Astrocyte of the spinal cord (primary cell): ENCODE measurements around the gene EPM2A.

Source experiments
- DNase-seq: peaks from one replicate; pipeline ENCODE4 v3.0.0; 2011; ENCODE audit warnings: low read depth, low spot score
- H3K4me3 ChIP-seq: 2 replicates; pipeline ENCODE4 v1.5.1; 2011; ENCODE audit warnings: low read depth, mild to moderate bottlenecking, low read length, moderate library complexity
- in situ Hi-C: cut with HindIII; loops from 2 replicates; pipeline ENCODE4 v1.10.0; 2017; ENCODE audit warnings: low sequenced_read_pairs
- TF ChIP-seq, protein P1 (sequence below): IDR thresholded peaks from 2 replicates; pipeline ENCODE4 v1.5.1; 2012; ENCODE audit warnings: low read depth, mild to moderate bottlenecking, low read length, inconsistent platforms

EPM2A gene

DNA sequence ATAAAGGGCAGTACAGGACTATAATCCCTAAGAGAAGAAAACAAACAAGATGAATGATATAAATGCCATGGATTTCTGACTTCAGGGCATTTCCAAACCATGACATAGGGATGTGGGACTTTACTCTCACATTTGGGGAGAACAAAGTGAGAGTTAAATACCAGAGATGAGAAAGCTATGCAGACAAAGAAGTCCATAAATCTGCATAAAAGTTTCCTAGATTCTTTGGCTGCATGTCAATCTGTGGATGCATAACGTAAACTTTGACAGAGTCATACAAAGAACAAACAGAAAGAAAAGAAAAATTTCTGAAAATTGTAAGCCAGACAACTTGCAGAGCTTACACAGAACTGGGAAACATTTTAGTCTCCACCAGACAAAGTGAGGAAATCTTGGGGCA is 11.7 kb downstream of the EPM2A start:
- no peak for DNase-seq
- TF ChIP-seq, protein P1, sequence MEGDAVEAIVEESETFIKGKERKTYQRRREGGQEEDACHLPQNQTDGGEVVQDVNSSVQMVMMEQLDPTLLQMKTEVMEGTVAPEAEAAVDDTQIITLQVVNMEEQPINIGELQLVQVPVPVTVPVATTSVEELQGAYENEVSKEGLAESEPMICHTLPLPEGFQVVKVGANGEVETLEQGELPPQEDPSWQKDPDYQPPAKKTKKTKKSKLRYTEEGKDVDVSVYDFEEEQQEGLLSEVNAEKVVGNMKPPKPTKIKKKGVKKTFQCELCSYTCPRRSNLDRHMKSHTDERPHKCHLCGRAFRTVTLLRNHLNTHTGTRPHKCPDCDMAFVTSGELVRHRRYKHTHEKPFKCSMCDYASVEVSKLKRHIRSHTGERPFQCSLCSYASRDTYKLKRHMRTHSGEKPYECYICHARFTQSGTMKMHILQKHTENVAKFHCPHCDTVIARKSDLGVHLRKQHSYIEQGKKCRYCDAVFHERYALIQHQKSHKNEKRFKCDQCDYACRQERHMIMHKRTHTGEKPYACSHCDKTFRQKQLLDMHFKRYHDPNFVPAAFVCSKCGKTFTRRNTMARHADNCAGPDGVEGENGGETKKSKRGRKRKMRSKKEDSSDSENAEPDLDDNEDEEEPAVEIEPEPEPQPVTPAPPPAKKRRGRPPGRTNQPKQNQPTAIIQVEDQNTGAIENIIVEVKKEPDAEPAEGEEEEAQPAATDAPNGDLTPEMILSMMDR: no peak
- in situ Hi-C loops: no loop called here
- no peak overlapping the region for H3K4me3 ChIP-seq

DNA sequence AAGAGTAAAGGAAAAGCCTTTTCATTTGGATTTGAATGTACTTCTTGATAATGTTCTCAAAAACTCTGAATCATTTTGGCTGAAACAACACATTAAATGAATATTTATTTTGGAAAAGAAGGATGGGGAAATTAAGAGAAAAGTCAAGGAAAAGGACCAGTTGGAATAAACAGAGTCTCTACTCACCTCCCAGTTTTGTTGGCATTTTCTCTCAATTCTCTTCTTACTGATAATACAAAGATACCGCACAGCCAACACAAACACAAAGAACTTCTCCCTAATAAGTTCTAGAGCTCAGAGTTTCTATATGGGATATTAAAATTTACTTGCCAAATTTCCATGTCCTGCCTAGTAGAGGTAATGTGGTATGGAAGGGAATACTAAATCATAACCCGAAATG is 13.1 kb downstream of the EPM2A start:
- in situ Hi-C loops: no loop called here
- TF ChIP-seq, protein P1: no peak
- no peak overlapping the region for H3K4me3 ChIP-seq
- no peak for DNase-seq

GRCh38 chr6:145721144-145721543 is 14.2 kb downstream of the EPM2A start:
- no peak overlapping the region for H3K4me3 ChIP-seq
- no peak for DNase-seq
- TF ChIP-seq, protein P1: no peak
- in situ Hi-C loops: no loop called here

GRCh38 chr6:145715426-145715825 is 19.9 kb downstream of the EPM2A start:
- TF ChIP-seq, protein P1: no peak
- no peak overlapping the region for H3K4me3 ChIP-seq
- DNase-seq: no peak
- in situ Hi-C loops: no loop called here

DNA sequence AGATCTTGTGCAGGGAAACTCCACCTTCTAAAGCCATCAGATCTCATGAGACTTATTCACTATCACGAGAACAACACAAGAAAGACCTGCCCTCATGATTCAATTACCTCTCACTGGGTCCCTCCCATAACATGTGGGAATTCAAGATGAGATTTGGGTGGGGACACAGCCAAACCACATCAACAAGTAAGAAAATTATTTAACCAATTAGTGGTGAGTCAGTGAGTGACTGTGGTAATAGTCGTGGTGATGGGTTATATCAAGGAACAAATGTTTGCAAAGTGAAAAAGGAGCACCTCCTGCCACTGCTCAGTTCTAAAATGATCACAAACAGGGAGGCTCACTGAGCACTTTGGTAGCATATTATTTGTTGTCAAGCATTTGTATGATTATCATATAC is 20.6 kb downstream of the EPM2A start:
- in situ Hi-C loops: no loop called here
- no peak for DNase-seq
- H3K4me3 ChIP-seq: no peak overlapping the region
- TF ChIP-seq, protein P1: no peak

DNA sequence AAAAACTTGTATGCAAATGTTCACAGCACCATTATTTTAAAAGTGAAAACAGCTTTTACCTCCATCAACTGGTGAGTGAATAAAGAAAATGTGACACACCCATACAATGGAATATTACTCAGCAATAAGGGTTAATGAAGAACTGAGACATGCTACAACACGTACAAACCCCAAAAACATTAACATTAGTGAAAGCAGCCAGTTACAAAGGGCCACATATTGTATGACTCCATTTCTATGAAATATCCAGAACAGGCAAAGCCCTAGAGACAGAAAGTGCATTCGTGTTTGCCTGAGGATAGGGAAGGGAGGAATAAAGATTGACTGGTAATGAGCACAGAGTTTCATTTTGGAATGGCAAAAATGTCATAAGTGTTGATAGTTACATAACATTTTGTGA is 21.5 kb downstream of the EPM2A start:
- TF ChIP-seq, protein P1: no peak

DNA sequence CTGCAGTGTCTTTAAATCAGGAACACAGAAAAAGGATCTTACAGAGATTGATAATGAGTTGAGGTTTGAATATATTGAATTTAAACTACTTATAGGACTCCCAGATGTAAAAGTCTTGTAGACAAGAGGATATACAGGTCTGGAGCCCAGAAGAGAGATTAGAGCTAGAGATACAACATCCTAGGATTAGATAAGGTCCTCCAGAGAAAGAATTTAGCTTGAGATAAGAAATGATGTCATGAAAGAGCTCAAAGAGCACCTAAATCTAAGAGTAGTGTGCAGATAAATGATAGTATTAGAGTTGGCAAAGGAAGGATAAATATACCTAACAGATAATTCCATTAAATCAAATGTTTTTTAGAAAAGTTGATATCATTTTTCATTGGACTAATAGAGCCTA is 23.9 kb downstream of the EPM2A start:
- TF ChIP-seq, protein P1: no peak
- H3K4me3 ChIP-seq: no peak overlapping the region
- in situ Hi-C loops: no loop called here
- no peak for DNase-seq

More for the DNA sequence above, 21.5 kb downstream of the EPM2A start:
- no peak overlapping the region for H3K4me3 ChIP-seq
- DNase-seq: no peak
- in situ Hi-C loops: no loop called here
